DOHH2 (cell line): ENCODE results near the gene TNNT2.

Experiments used
- H3F3A ChIP-seq: fragments of 200-600 bp; sonication (generic), shearing (Covaris generic); 2 replicates; pipeline ENCODE4 v1.6.0; 2016; ENCODE audit warnings: antibody characterized with exemption, mild to moderate bottlenecking; ENCODE audit not compliant: control insufficient read depth, insufficient read depth
- H3K27ac ChIP-seq: fragments of 200-600 bp; sonication (generic); 2 replicates; pipeline ENCODE4 v1.5.1; 2014; ENCODE audit warnings: low read depth, mild to moderate bottlenecking, low read length, moderate library complexity
- H3K27me3 ChIP-seq: fragments of 200-600 bp; sonication (generic); 2 replicates; pipeline ENCODE4 v1.6.1; 2014; ENCODE audit warnings: mild to moderate bottlenecking, low read length, mixed read lengths; ENCODE audit not compliant: control insufficient read depth
- H3K36me3 ChIP-seq: fragments of 200-600 bp; sonication (generic); 2 replicates; pipeline ENCODE4 v1.6.1; 2014; ENCODE audit warnings: mild to moderate bottlenecking, low read length, moderate library complexity, mixed read lengths; ENCODE audit not compliant: control insufficient read depth
- H3K4me1 ChIP-seq: fragments of 200-600 bp; sonication (generic); 2 replicates; pipeline ENCODE4 v1.6.1; 2014; ENCODE audit warnings: mild to moderate bottlenecking, low read length, mixed read lengths; ENCODE audit not compliant: control insufficient read depth
- H3K4me2 ChIP-seq: fragments of 200-600 bp; sonication (generic); 2 replicates; pipeline ENCODE4 v1.6.0; 2014; ENCODE audit warnings: mild to moderate bottlenecking, low read length, moderate library complexity
- H3K4me3 ChIP-seq: fragments of 200-600 bp; sonication (generic); 2 replicates; pipeline ENCODE4 v1.5.1; 2014; ENCODE audit warnings: mild to moderate bottlenecking, low read length, mixed read lengths
- H3K79me2 ChIP-seq: fragments of 200-600 bp; sonication (generic); 2 replicates; pipeline ENCODE4 v1.6.1; 2014; ENCODE audit warnings: mild to moderate bottlenecking, low read length, mixed read lengths; ENCODE audit not compliant: control insufficient read depth
- H3K9me2 ChIP-seq: fragments of 200-600 bp; sonication (generic); replicated peaks from 2 replicates; pipeline ENCODE4 v1.6.1; 2014; ENCODE audit warnings: mild to moderate bottlenecking, low read length, mixed read lengths; ENCODE audit not compliant: control insufficient read depth
- H3K9me3 ChIP-seq: fragments of 200-600 bp; sonication (generic); 2 replicates; pipeline ENCODE4 v1.6.1; 2014; ENCODE audit warnings: antibody characterized with exemption, low read length, mixed read lengths; ENCODE audit not compliant: control insufficient read depth, insufficient read depth
- H4K20me1 ChIP-seq: fragments of 200-600 bp; sonication (generic); 2 replicates; pipeline ENCODE4 v1.6.0; 2014; ENCODE audit warnings: low read depth, mild to moderate bottlenecking, antibody characterized with exemption, low read length, moderate library complexity; ENCODE audit not compliant: control insufficient read depth, insufficient read depth
- EZH2phosphoT487 ChIP-seq: fragments of 200-600 bp; sonication (generic); IDR thresholded peaks from 2 replicates; pipeline ENCODE4 v1.6.1; 2017; ENCODE audit warnings: borderline replicate concordance, mild to moderate bottlenecking, antibody characterized with exemption, low read length, moderate library complexity, mixed read lengths
- TF ChIP-seq, protein P1 (sequence below): fragments of 200-600 bp; sonication (generic); IDR thresholded peaks from one replicate; pipeline ENCODE4 v1.5.1; 2014; ENCODE audit warnings: antibody characterized with exemption, mild to moderate bottlenecking, low read depth, low read length; ENCODE audit not compliant: poor library complexity, severe bottlenecking

Gene TNNT2

DNA sequence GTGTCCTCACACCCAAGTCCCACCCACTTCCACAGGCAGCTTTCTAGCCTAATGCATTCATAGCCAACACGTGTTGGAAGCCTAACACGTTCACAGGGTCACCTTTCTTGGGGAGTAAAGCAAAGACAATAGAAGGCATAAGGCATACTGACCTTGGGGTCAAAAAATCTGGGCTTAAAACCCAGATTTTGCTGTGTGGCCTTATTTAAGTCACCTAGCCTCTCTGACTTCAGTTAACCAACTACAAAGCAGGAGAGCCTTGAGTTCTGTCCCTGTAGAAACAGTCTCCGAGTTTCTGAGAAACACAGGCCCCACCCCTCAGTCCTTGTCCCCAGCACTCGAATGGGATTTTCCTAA, 1.4 kb downstream of the TNNT2 start:
- Histone ChIP-seq H3K9me2 (no peaks in the 10 kb centered on the region), H3K4me3 (no peak overlapping the region), H3K27me3 (peaks cover 10% of the 10 kb centered on the region; the same call in 1 of the 2 replicates), H3K9me3 (no peaks in the 10 kb centered on the region), H3K79me2 (no peaks in the 10 kb centered on the region), H3K27ac (no peak overlapping the region), H3K4me1 (no peaks in the 10 kb centered on the region), H4K20me1 (no peaks in the 10 kb centered on the region), H3K4me2 (no peak overlapping the region), H3K36me3 (no peaks in the 10 kb centered on the region), H3F3A (no peaks in the 10 kb centered on the region)
- TF ChIP-seq, protein P1, sequence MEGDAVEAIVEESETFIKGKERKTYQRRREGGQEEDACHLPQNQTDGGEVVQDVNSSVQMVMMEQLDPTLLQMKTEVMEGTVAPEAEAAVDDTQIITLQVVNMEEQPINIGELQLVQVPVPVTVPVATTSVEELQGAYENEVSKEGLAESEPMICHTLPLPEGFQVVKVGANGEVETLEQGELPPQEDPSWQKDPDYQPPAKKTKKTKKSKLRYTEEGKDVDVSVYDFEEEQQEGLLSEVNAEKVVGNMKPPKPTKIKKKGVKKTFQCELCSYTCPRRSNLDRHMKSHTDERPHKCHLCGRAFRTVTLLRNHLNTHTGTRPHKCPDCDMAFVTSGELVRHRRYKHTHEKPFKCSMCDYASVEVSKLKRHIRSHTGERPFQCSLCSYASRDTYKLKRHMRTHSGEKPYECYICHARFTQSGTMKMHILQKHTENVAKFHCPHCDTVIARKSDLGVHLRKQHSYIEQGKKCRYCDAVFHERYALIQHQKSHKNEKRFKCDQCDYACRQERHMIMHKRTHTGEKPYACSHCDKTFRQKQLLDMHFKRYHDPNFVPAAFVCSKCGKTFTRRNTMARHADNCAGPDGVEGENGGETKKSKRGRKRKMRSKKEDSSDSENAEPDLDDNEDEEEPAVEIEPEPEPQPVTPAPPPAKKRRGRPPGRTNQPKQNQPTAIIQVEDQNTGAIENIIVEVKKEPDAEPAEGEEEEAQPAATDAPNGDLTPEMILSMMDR, result no peak
- no peak for TF ChIP-seq EZH2phosphoT487

- H3K4me3 ChIP-seq, result no peak overlapping the region
- peaks cover 12% of the 10 kb centered on the region; the same call in 1 of the 2 replicates for H3K27me3 ChIP-seq
- H3K36me3 ChIP-seq, result no peaks in the 10 kb centered on the region
- H3F3A ChIP-seq, result no peaks in the 10 kb centered on the region
- no peaks in the 10 kb centered on the region for H3K79me2 ChIP-seq
- H3K4me2 ChIP-seq, result no peak overlapping the region
- H3K4me1 ChIP-seq, result no peaks in the 10 kb centered on the region
- no peaks in the 10 kb centered on the region for H3K9me2 ChIP-seq
- TF ChIP-seq EZH2phosphoT487, result no peak
- TF ChIP-seq, protein P1, result no peak
- H4K20me1 ChIP-seq, result no peaks in the 10 kb centered on the region
- H3K9me3 ChIP-seq, result no peaks in the 10 kb centered on the region
- no peak overlapping the region for H3K27ac ChIP-seq
These were observed 2.3 kb downstream of the TNNT2 start for GRCh38 chr1:201375169-201375568.

GRCh38 chr1:201374364-201374763, 3.1 kb downstream of the TNNT2 start:
- H3F3A ChIP-seq, result no peaks in the 10 kb centered on the region
- H3K4me2 ChIP-seq, result no peak overlapping the region
- H3K4me3 ChIP-seq, result no peak overlapping the region
- no peaks in the 10 kb centered on the region for H3K36me3 ChIP-seq
- no peaks in the 10 kb centered on the region for H3K79me2 ChIP-seq
- H3K9me2 ChIP-seq, result no peaks in the 10 kb centered on the region
- H4K20me1 ChIP-seq, result no peaks in the 10 kb centered on the region
- TF ChIP-seq, protein P1, result no peak
- no peak for TF ChIP-seq EZH2phosphoT487
- no peak overlapping the region for H3K27ac ChIP-seq
- no peaks in the 10 kb centered on the region for H3K9me3 ChIP-seq
- no peaks in the 10 kb centered on the region for H3K4me1 ChIP-seq
- H3K27me3 ChIP-seq, result peaks cover 12% of the 10 kb centered on the region; the same call in 1 of the 2 replicates

DNA sequence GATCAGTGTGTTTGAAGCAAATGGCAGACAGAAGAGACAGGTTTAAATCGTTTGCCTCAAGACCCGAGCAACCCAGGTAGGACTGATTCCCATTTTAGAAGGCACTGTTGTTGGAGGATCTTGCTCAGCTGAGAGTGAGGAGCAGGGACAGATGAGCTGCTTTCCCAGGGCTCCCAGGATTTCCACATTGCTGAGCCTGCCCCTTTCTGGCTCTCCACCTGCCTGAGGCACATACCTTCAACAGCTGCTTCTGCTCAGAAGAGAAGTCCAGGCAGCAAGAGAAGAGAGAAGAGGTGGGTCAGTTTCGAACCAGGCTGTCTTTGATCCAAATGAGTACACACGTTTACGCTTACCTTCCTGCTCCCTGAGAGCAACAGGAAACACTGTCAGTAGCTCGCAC, 5.7 kb downstream of the TNNT2 start:
- Histone ChIP-seq H3K4me3 (no peak overlapping the region), H3K4me2 (no peak overlapping the region), H3K79me2 (no peaks in the 10 kb centered on the region), H3K4me1 (no peaks in the 10 kb centered on the region), H3K27me3 (peaks cover 12% of the 10 kb centered on the region; the same call in 1 of the 2 replicates), H3F3A (no peaks in the 10 kb centered on the region), H3K9me3 (no peaks in the 10 kb centered on the region), H4K20me1 (no peaks in the 10 kb centered on the region), H3K27ac (no peak overlapping the region), H3K36me3 (no peaks in the 10 kb centered on the region), H3K9me2 (no peaks in the 10 kb centered on the region)
- TF ChIP-seq EZH2phosphoT487, result no peak
- TF ChIP-seq, protein P1, result no peak
